HG02588 (cell line): ENCODE data around the gene TPP1.

Experiments used
- ATAC-seq: cut with Tn5 transposase; IDR thresholded peaks from one replicate; pipeline ENCODE4 v1.9.1; 2021; ENCODE audit warnings: mild to moderate bottlenecking, moderate library complexity; ENCODE audit not compliant: unreplicated experiment

The TPP1 gene

DNA sequence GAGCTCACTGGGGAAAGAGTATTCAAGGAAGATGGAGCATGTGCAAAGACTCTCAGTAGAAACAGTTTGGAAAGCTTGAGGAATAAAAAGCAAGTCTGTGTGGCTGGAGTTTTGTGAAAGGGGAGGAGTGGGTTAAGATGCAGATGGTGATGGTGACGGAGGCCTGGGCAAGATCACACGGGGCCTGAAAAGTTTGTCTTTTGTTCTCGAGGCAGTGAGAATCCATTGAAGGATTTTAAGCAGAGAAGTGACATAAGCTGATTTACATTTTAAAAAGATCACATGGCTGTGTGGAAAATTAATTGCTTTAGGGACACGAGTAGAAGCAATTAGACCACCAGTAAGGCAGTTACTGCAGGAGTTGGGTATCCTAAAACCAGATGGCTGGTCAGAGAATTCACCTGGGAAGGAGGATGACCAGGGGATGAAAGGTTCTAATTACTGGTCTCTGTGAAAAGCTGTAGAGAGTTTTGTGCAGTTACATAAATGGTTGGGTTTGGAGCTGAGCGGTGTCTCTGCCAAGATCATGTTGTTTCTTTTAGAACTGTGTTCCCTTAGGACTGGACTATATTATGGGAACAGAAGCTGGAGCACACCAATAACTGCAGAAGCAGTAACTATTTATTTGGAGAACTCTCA, 22.9 kb downstream of the TPP1 start:
- ATAC-seq, result no peak

DNA sequence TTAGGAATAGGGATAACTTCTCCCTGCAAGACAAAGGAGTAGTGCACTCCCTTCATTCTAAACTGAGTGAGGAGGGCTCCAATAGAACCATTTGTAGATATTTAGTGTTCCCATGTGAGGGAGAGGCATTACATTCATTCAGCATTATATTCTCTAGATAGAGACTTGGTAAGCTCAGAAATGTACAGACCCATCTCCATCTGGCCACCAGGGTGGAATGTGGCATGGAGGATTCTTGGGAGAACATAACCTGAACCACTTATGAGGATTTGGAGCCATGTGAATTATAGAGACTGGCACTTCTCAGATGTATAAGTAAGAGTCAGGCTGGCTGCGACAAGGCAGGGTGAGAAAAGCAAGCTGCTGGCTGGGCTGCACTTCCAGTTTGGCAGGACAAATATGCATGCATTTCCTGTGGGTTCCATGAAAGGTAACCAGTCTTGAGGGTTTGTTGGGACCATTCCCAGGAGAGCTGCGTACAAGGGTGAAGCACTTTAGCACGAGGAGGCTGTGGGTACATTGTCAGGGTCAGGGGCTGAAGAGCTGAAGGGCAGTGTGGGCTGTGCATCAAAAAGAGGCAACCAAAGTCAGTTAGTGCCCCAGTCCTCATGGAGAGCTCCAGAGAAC, 25.0 kb downstream of the TPP1 start:
- ATAC-seq, result no peak

- no peak for ATAC-seq
Observed at GRCh38 chr11:6588018-6588417, 31.2 kb downstream of the TPP1 start.

- ATAC-seq, result no peak
Observed at GRCh38 chr11:6587360-6587953, 31.8 kb downstream of the TPP1 start.

- no peak for ATAC-seq
Observed at GRCh38 chr11:6586434-6587359, 32.5 kb downstream of the TPP1 start.

DNA sequence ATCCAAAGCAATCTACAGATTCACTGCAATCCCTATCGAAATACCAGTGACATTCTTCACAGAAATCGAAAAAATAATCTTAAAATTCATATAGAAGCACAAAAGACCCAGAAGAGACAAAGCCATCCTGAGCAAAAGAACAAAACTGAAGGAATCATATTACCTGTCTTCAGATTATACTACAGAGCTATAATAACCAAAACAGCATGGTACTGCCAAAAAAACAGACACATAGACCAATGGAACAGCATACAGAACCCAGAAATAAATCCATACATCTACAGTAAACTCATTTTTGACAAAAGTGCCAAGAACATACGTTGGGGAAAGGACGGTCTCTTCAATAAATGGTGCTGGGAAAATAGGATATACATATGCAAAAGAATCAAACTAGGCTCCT, 34.7 kb downstream of the TPP1 start:
- no peak for ATAC-seq

GRCh38 chr11:6583584-6583983, 35.6 kb downstream of the TPP1 start:
- ATAC-seq, result no peak

- no peak for ATAC-seq
Observed at GRCh38 chr11:6579681-6580080, 39.5 kb downstream of the TPP1 start.

- ATAC-seq, result no peak
Observed at GRCh38 chr11:6578134-6578533, 41.1 kb downstream of the TPP1 start.

DNA sequence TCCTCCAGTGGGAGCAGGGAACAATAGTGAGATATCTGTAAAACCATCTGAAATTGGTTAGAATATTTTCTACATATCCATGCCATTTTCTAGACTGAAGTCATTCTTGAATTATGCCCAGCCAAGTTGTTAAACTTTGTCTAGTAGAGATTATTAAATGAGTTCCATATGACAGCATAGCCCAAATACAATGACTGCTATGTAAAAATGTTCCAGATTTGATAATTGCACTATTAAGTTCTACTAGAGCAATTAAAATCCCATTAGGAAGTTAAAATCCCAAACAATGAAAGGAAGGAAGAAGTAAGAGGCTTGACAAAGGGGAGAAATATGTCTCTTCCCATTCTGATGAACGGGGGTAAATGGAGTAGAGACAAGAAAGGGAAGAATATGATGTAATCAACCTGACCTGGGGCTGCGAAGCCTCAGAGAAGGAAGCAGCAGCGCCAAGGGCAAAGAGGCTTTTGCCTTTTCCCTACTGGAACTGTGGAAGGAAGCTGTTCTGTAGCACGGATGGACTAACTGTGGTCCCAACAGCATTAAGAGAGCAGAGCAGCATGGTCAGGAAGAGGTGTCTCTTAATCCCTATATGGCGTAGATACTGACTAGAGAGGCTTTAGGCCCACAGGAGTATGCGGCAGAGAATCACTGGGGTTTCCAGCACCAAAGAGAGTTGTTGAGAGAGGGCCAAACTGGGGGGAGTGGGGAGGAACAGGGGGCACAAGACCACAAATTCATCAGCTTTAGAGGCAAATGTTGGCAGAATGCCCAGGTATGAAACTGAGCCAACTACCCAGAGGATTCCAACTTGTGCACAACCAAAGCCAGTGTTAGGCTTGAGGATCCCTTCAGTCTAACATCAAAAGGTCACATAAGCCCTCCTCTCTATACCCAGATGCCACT, 42.5 kb downstream of the TPP1 start:
- ATAC-seq, result no peak

DNA sequence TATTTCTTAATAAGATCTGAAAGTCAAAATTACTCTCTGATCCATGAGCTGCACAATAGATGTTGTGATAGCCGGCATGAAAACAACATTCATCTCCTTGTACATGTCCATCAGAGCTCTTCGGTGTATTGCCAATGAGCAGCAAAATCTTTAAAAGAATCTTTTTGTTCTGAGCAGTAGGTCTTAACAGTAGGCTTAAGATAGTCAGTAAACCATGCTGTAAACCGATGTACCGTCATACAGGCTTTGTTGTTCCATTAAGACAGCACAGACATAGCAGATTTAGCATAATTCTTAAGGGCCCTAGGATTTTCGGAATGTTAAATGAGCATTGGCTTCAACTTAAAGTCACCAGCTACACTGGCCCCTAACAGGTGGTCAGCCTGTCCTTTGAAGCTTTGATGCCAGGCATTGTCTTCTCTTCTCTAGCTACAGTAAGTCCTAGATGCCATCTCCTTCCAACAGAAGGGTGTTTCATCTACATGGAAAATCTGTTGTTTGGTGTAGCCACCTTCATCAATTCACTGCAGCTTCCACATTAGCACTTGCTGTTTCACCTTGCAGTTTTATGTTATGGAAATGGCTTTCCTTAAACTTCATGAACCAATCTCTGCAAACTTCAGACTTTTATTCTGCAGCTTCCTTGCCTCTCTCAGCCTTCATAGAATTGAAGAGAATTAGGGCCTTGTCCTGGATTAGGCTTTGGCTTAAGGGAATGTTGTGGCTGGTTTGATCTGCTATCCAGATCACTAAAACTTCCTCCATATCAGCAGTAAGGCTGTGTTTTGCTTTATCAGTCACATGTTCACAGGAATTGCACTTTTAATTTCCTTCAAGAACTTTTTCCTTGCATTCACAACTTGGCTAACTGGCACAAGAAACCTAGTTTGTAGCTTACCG, 44.2 kb downstream of the TPP1 start:
- no peak for ATAC-seq

DNA sequence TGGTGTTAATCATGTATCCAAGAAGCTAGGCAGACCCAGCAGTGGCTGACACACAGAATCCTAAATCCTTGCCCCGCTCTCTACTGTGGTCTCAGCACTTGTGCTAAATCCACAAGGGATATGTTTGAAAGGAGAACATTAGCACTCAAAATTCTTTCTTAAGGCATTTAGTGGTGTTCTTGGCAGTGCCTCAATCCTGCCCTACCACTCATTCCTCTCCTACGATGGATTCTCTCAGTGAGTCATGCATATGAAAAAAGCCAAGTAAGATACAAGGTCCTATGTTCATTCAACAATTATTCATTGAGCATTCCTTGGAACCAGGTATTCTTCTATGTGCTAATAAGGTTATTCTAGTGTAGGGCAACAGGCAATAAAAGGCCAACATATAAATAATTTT, 47.0 kb downstream of the TPP1 start:
- no peak for ATAC-seq

GRCh38 chr11:6571434-6572008, 47.7 kb downstream of the TPP1 start:
- ATAC-seq, result no peak

- ATAC-seq, result no peak
Observed at GRCh38 chr11:6570691-6571427, 48.4 kb downstream of the TPP1 start.

DNA sequence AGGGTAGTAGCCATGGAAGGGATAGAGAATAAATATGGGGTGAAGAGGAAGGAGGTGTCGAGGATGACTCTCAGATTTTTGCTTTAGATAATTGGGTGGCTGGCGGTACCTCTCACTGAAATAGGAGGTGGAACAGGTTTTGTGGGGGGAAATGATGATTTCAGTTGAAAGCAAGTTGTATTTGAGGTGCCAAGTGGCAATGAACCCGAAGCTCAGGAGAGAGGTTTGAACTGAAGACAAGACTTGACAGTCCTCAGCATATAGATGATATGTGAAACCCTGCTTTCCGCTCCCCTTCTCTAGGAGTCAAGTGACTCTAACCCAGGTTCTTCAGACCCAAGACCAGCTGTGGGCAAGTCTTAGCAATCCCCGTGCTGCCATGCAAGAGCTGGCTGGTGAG, 49.5 kb downstream of the TPP1 start:
- ATAC-seq, result no peak

DNA sequence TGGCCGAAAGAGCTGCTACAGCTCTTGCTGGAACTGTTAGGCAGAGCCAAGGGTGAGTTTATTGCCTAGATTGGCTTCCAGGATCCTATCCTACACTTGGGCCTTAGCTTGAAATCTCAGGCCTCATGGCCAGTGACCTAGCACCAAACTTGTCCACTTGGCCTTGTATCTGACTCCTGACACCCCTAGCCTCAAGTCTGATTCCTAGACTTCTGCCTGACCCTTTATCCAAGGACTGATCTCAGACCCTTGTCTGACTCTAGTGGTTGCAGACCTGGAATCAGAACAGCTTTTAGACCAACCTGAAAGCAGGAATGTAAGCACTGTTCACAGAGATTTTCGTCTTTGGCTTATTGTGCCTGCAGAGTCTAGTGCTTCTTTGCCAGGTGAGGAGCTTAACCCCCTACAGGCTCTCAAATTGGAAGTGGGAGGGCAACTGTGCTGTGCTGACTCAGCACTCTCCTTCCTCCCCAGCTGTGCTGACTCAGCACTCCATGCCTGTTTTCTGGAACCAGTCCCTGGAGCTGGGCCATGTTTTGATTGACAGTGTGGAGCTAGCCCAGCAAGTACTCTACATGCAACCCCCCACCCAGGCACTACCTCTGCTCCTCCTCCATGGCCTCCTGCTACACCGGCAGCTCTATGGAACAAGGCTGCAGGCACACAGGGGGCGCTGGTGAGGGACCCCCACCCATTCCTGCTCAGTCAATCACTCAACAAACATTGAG, 50.9 kb downstream of the TPP1 start:
- no peak for ATAC-seq

- no peak for ATAC-seq
Observed at GRCh38 chr11:6567371-6567745, 51.9 kb downstream of the TPP1 start.
